IMR-90 (cell line): ENCODE results near the gene MRFAP1L1. TPM values are rescaled to one million over a fixed set of nuclear protein-coding genes. Genes with fewer than 3 reads are reported as not detected.

Source experiments
- ATAC-seq: fragments of 200-7000 bp; cut with Tn5 transposase; 2 replicates; pipeline ENCODE4 v1.9.1; 2020; ENCODE audit warnings: low read depth, mild to moderate bottlenecking, moderate library complexity
- BruUV-seq: library from RNA; stranded (reverse); fragments of 400-500 nt; replicated peaks from 2 replicates; lab custom pipeline; 2021; lab: Mats Ljungman, UMichigan
- CTCF ChIA-PET: fragments of 300-600 bp; formaldehyde crosslinking; extraction: SDS; loops from one replicate; lab custom pipeline; 2021; ENCODE audit warnings: antibody characterized with exemption; lab: Yijun Ruan, JAX
- POLR2A ChIA-PET: fragments of 300-600 bp; sonication (Branson Sonifier 250); formaldehyde crosslinking; loops from one replicate; lab custom pipeline; 2022; ENCODE audit warnings: antibody characterized with exemption; ENCODE audit not compliant: unreplicated experiment; lab: Charles Lee
- DNase-seq: peaks from one replicate; pipeline ENCODE4 v3.0.0; 2013
- H2AFZ ChIP-seq: replicated peaks from 2 replicates; pipeline ENCODE3; 2013; ENCODE audit warnings: low read length, mild to moderate bottlenecking; ENCODE audit not compliant: poor library complexity
- H2AK5ac ChIP-seq: 2 replicates; pipeline ENCODE4 v1.6.1; 2013; ENCODE audit warnings: low read depth, low read length, inconsistent platforms
- H2AK9ac ChIP-seq: replicated peaks from 2 replicates; pipeline ENCODE3; 2013; ENCODE audit warnings: mild to moderate bottlenecking, low read depth, low read length, moderate library complexity; ENCODE audit not compliant: poor library complexity
- H2BK120ac ChIP-seq: 2 replicates; pipeline ENCODE4 v1.6.1; 2013; ENCODE audit warnings: low read depth, low read length, inconsistent platforms
- H2BK15ac ChIP-seq: 3 replicates; pipeline ENCODE4 v1.6.1; 2013; ENCODE audit warnings: low read depth, low read length, inconsistent platforms
- H2BK20ac ChIP-seq: 2 replicates; pipeline ENCODE4 v1.6.1; 2013; ENCODE audit warnings: low read depth, mild to moderate bottlenecking, inconsistent platforms, low read length, moderate library complexity
- H2BK5ac ChIP-seq: 2 replicates; pipeline ENCODE4 v1.6.1; 2013; ENCODE audit warnings: mild to moderate bottlenecking, low read depth, low read length, inconsistent platforms; ENCODE audit not compliant: poor library complexity, severe bottlenecking
- H3K14ac ChIP-seq: replicated peaks from 2 replicates; pipeline ENCODE4 v1.6.1; 2013; ENCODE audit warnings: low read depth, low read length, inconsistent platforms
- H3K18ac ChIP-seq: 2 replicates; pipeline ENCODE4 v1.6.1; 2013; ENCODE audit warnings: low read depth, low read length, control low read depth
- H3K23ac ChIP-seq: 2 replicates; pipeline ENCODE4 v1.6.1; 2013; ENCODE audit warnings: low read depth, low read length, inconsistent platforms
- H3K27ac ChIP-seq: 2 replicates; pipeline ENCODE4 v1.5.1; 2013; ENCODE audit warnings: mild to moderate bottlenecking, control low read depth, low read length; ENCODE audit not compliant: insufficient read depth
- H3K27me3 ChIP-seq: 2 replicates; pipeline ENCODE4 v1.6.1; 2013; ENCODE audit warnings: low read length; ENCODE audit not compliant: control insufficient read depth, insufficient read depth
- H3K36me3 ChIP-seq: 2 replicates; pipeline ENCODE4 v1.6.1; 2013; ENCODE audit warnings: low read length, mixed read lengths; ENCODE audit not compliant: control insufficient read depth, insufficient read depth
- H3K4ac ChIP-seq: 2 replicates; pipeline ENCODE4 v1.6.1; 2013; ENCODE audit warnings: low read depth, low read length, inconsistent platforms
- H3K4me1 ChIP-seq: 2 replicates; pipeline ENCODE4 v1.6.1; 2013; ENCODE audit warnings: low read length, mixed read lengths; ENCODE audit not compliant: control insufficient read depth, insufficient read depth
- H3K4me2 ChIP-seq: 2 replicates; pipeline ENCODE4 v1.6.1; 2013; ENCODE audit warnings: low read depth, mild to moderate bottlenecking, control low read depth, low read length, moderate library complexity
- H3K4me3 ChIP-seq: 2 replicates; pipeline ENCODE4 v1.5.1; 2013; ENCODE audit warnings: low read depth, mild to moderate bottlenecking, control low read depth, low read length, moderate library complexity; ENCODE audit not compliant: insufficient read depth
- H3K56ac ChIP-seq: 2 replicates; pipeline ENCODE4 v1.6.1; 2013; ENCODE audit warnings: low read length, inconsistent platforms; ENCODE audit not compliant: insufficient read depth; ENCODE audit errors: extremely low read depth
- H3K79me1 ChIP-seq, 2 experiments: 2 replicates each; pipeline ENCODE4 v1.6.1; 2013; ENCODE audit warnings: low read length in 2 of 2, inconsistent platforms in 1 of 2, low read depth in 1 of 2
- H3K9ac ChIP-seq: 2 replicates; pipeline ENCODE4 v1.6.1; 2013; ENCODE audit warnings: low read depth, low read length, control low read depth
- H3K9me1 ChIP-seq: 2 replicates; pipeline ENCODE4 v1.6.1; 2013; ENCODE audit warnings: low read length, inconsistent platforms; ENCODE audit not compliant: insufficient read depth
- H3K9me3 ChIP-seq: 2 replicates; pipeline ENCODE4 v1.6.1; 2013; ENCODE audit warnings: low read length; ENCODE audit not compliant: control insufficient read depth, insufficient read depth
- H4K20me1 ChIP-seq: 2 replicates; pipeline ENCODE4 v1.6.1; 2013; ENCODE audit warnings: low read length, inconsistent platforms; ENCODE audit not compliant: insufficient read depth
- H4K5ac ChIP-seq: 2 replicates; pipeline ENCODE4 v1.6.1; 2013; ENCODE audit warnings: mild to moderate bottlenecking, low read depth, low read length, control low read depth
- H4K8ac ChIP-seq, 2 experiments: 2 replicates each; pipeline ENCODE4 v1.6.1; 2013; ENCODE audit warnings: low read depth in 2 of 2, low read length in 2 of 2, control low read depth in 1 of 2, inconsistent platforms in 1 of 2
- H4K91ac ChIP-seq: 2 replicates; pipeline ENCODE4 v1.6.1; 2013; ENCODE audit warnings: low read depth, low read length, inconsistent platforms; ENCODE audit not compliant: insufficient read depth
- BHLHE40 ChIP-seq: fragments of 150-350 bp; IDR thresholded peaks from 2 replicates; pipeline ENCODE4 v1.6.1; 2016; ENCODE audit warnings: mild to moderate bottlenecking, low read depth, low read length
- CEBPB ChIP-seq: IDR thresholded peaks from 2 replicates; pipeline ENCODE4 v1.6.1; 2012; ENCODE audit warnings: low read depth, low read length, improper control_type of control experiment
- CHD1 ChIP-seq: IDR thresholded peaks from 2 replicates; pipeline ENCODE4 v1.6.1; 2012; ENCODE audit warnings: low read depth, low read length, improper control_type of control experiment
- FOS ChIP-seq: fragments of 150-350 bp; IDR thresholded peaks from 2 replicates; pipeline ENCODE4 v1.6.1; 2016; ENCODE audit warnings: low read depth, low read length
- MAFK ChIP-seq: IDR thresholded peaks from 2 replicates; pipeline ENCODE4 v1.6.1; 2012; ENCODE audit warnings: low read depth, low read length, improper control_type of control experiment
- MAZ ChIP-seq: IDR thresholded peaks from 2 replicates; pipeline ENCODE4 v1.6.1; 2012; ENCODE audit warnings: low read depth, mild to moderate bottlenecking, low read length, improper control_type of control experiment, moderate library complexity, borderline replicate concordance
- MXI1 ChIP-seq: IDR thresholded peaks from 2 replicates; pipeline ENCODE4 v1.6.1; 2012; ENCODE audit warnings: low read depth, mild to moderate bottlenecking, low read length, moderate library complexity, borderline replicate concordance
- NFE2L2 ChIP-seq: fragments of 150-350 bp; IDR thresholded peaks from 2 replicates; pipeline ENCODE4 v1.6.1; 2016; ENCODE audit warnings: low read depth, mild to moderate bottlenecking, low read length
- RAD21 ChIP-seq: IDR thresholded peaks from 2 replicates; pipeline ENCODE4 v1.6.1; 2012; ENCODE audit warnings: low read length, improper control_type of control experiment
- RCOR1 ChIP-seq: IDR thresholded peaks from 2 replicates; pipeline ENCODE4 v1.6.1; 2012; ENCODE audit warnings: mild to moderate bottlenecking, low read length, improper control_type of control experiment; ENCODE audit not compliant: insufficient replicate concordance
- RFX5 ChIP-seq: IDR thresholded peaks from 2 replicates; pipeline ENCODE4 v1.8.0; 2012; ENCODE audit warnings: low read depth, mild to moderate bottlenecking, low read length, moderate library complexity
- SMC3 ChIP-seq: fragments of 150-350 bp; IDR thresholded peaks from 2 replicates; pipeline ENCODE4 v1.6.1; 2016; ENCODE audit warnings: low read depth, mild to moderate bottlenecking, antibody characterized with exemption, low read length, moderate library complexity
- WGBS, 2 experiments: methylation state at CpG; one replicate each; pipeline versions ENCODE4 v1.1.5 to v1.1.7; 2013; ENCODE audit warnings: missing lambda C conversion rate in 2 of 2; ENCODE audit not compliant: insufficient read length in 1 of 2; ENCODE audit errors: extremely low coverage in 2 of 2; 5-methylcytosine and 5-hydroxymethylcytosine counted together
- dilution Hi-C: fragments of 300-500 bp; cut with HindIII; formaldehyde crosslinking; loops from one replicate; pipeline ENCODE4 v1.14.3; 2018; ENCODE audit warnings: low sequenced_read_pairs; ENCODE audit not compliant: unreplicated experiment
- in situ Hi-C: fragments of 300-500 bp; cut with MboI; formaldehyde crosslinking; loops from 3 replicates; pipeline ENCODE4 v1.14.3; 2019; ENCODE audit warnings: low sequenced_read_pairs, inconsistent platforms, mixed read lengths
- intact Hi-C: fragments of 100-400 bp; cut with micrococcal nuclease; formaldehyde crosslinking; loops from 2 replicates; pipeline ENCODE4 v1.10.0; 2022
- polyA plus RNA-seq, 3 experiments: library from polyadenylated mRNA; depleted of rRNA; stranded (reverse); fragments of >200 nt; gene quantifications; 2 replicates each; pipeline ENCODE4 v1.2.3, GENCODE V29; 2012; ENCODE audit warnings: low replicate concordance in 1 of 3
- total RNA-seq: library from RNA; depleted of rRNA; stranded (reverse); fragments of >200 nt; gene quantifications from 2 replicates; pipeline ENCODE4 v1.2.3, GENCODE V29; 2012
- TF ChIP-seq, protein P1 (sequence below): fragments of 150-350 bp; IDR thresholded peaks from 2 replicates; pipeline ENCODE4 v1.6.1; 2017; ENCODE audit warnings: mild to moderate bottlenecking, antibody characterized with exemption, low read length, low read depth
- TF ChIP-seq, protein P2 (sequence below): fragments of 150-350 bp; IDR thresholded peaks from 2 replicates; pipeline ENCODE4 v1.6.1; 2016; ENCODE audit warnings: low read depth, mild to moderate bottlenecking, low read length, moderate library complexity, borderline replicate concordance

Gene MRFAP1L1
- total and polyA plus RNA-seq, 2 of the 4 experiments (the other 2 are of a cell fraction), result 31.7 to 47.0 TPM

DNA sequence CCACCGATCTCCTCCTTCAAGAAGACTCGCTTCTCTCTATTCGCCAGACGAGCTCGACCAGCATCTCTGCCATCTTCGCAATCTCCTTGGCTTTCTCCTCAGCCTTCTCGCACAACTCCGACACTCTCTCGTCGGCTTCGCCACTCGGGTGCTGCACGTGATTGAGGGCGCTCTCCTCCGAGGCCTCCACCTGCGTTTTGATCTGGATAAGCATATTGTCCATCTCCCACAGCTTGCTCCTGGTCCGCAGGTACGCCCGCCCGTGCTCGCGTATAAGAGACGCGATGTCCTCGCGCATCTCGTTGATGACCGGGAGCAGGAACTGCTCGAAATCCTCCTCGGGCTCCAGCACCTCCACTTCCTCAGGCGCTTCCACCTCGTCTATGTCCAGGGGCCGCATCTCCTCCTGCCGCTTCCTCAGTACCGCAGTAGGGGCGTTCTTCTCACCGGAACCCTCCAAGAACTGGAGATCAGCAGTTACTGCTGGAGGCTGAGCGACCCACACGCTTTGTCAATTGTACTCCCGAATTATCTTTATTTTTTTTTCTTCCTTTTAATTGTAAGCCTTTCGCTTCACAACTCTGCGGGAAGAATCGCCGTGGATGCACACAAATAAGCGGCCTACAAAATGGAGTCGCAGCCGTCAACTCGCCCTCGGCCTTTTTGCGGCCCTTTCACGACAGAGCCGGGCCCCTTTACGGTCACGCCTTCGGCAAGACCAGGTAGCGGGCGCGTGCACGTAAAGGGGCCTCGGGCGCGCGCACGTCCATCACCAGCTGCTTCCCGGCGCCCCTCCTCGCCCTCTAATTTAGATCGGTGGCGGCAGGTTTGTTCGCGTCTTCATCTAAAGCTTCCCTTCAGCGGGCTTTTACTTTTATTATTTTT, at the start of gene MRFAP1L1 (continued):
- TF ChIP-seq RAD21 (no peak), BHLHE40 (peak; percentile 69), SMC3 (0 out of 2 replicates have a peak, but pooled peaks have one; percentile 2), NFE2L2 (no peak), CEBPB (no peak), MAZ (no peak)

DNA sequence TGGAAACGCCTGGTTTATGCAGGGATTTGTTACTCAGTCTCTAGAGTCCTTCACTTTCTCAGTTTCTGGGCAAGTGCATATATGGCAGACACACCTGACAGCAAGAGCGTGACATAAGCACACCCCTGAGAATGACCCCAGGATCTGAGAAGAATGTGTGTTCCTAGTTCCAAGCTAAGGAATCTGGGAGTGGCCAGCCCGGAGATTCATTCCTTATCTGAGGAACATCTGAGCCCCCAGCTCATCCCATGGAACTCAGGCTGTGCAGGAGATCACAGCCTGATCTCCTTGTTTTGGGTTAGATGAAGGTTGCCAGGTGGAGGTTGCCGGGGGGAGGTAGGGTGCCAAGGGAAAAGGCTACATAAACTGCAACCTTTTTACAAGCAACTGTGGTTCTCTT, 49.1 kb upstream of the MRFAP1L1 start:
- no peak for ATAC-seq
- dilution Hi-C loops, result no loop called here
- H3K9ac ChIP-seq, result no peak overlapping the region
- H4K8ac ChIP-seq, result no peak overlapping the region
- no peak for DNase-seq
- no peaks in the 10 kb centered on the region for H3K9me3 ChIP-seq
- no peaks in the 10 kb centered on the region for H3K79me1 ChIP-seq
- H3K23ac ChIP-seq, result no peak overlapping the region
- H4K5ac ChIP-seq, result no peak overlapping the region
- H2AFZ ChIP-seq, result no peak overlapping the region
- ChIA-PET CTCF (no interaction called here), POLR2A (no interaction called here)
- no peak overlapping the region for H2BK5ac ChIP-seq
- no peaks in the 10 kb centered on the region for H3K9me1 ChIP-seq
- no peak overlapping the region for H3K18ac ChIP-seq
- in situ Hi-C loops, result no loop called here
- no peaks in the 10 kb centered on the region for H3K4me1 ChIP-seq
- no peak overlapping the region for H3K4me3 ChIP-seq
- TF ChIP-seq NFE2L2 (no peak), CHD1 (no peak), FOS (no peak), RCOR1 (no peak), CEBPB (no peak), RFX5 (no peak), MAFK (no peak), MXI1 (no peak), SMC3 (no peak), BHLHE40 (no peak), RAD21 (no peak)
- TF ChIP-seq, protein P1, sequence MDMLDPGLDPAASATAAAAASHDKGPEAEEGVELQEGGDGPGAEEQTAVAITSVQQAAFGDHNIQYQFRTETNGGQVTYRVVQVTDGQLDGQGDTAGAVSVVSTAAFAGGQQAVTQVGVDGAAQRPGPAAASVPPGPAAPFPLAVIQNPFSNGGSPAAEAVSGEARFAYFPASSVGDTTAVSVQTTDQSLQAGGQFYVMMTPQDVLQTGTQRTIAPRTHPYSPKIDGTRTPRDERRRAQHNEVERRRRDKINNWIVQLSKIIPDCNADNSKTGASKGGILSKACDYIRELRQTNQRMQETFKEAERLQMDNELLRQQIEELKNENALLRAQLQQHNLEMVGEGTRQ, result no peak
- TF ChIP-seq, protein P2, sequence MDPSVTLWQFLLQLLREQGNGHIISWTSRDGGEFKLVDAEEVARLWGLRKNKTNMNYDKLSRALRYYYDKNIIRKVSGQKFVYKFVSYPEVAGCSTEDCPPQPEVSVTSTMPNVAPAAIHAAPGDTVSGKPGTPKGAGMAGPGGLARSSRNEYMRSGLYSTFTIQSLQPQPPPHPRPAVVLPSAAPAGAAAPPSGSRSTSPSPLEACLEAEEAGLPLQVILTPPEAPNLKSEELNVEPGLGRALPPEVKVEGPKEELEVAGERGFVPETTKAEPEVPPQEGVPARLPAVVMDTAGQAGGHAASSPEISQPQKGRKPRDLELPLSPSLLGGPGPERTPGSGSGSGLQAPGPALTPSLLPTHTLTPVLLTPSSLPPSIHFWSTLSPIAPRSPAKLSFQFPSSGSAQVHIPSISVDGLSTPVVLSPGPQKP, result no peak
- BruUV-seq, result no TSS peak
- no peaks in the 10 kb centered on the region for H4K20me1 ChIP-seq
- no peak overlapping the region for H2AK9ac ChIP-seq
- no peak overlapping the region for H3K27ac ChIP-seq
- no peak overlapping the region for H3K4ac ChIP-seq
- peaks cover 19% of the 10 kb centered on the region for H3K27me3 ChIP-seq
- H2BK120ac ChIP-seq, result no peak overlapping the region
- H3K14ac ChIP-seq, result no peak overlapping the region
- no peak overlapping the region for H2BK15ac ChIP-seq
- H4K91ac ChIP-seq, result no peak overlapping the region
- H3K4me2 ChIP-seq, result no peak overlapping the region
- no peak overlapping the region for H3K56ac ChIP-seq
- no peak overlapping the region for H2BK20ac ChIP-seq
- no peaks in the 10 kb centered on the region for H3K36me3 ChIP-seq
- WGBS, 2 experiments, result no CpG with 5 or more reads among the region's 4 CpGs
- intact Hi-C loops, result no loop called here
- H2AK5ac ChIP-seq, result no peak overlapping the region
